22Rv1 (cell line): ENCODE measurements around the gene PTPRD.

Experiments
- H3K27ac ChIP-seq: fragments of 450-650 bp; 2 replicates; pipeline ENCODE4 v1.5.1; 2017
- CTCF ChIP-seq: fragments of 450-650 bp; IDR thresholded peaks from 2 replicates; pipeline ENCODE4 v1.5.1; 2017; ENCODE audit warnings: mild to moderate bottlenecking
- ZFX ChIP-seq: fragments of 450-650 bp; IDR thresholded peaks from 2 replicates; pipeline ENCODE4 v1.6.1; 2017; ENCODE audit warnings: antibody characterized with exemption, borderline replicate concordance

Gene PTPRD

DNA sequence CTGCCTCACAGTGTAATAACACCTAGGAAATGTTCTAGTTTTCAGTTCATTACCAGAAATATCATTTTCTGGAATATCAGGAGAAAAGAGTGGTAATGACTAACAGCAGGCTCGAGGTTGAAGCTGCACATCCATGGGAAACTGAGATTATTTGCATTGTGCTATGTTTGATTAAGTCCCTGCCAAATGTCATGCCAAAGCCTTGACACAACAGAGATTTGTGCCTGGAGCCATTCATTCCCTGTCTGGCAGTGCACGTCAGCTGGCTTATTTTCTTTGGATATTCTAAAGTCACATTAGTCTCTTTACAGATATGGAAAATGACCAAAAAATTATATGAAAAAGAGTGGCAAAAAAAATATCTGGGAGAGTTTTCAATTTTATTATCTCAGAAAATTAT, 848.0 kb downstream of the PTPRD start:
- TF ChIP-seq CTCF = no peak
- H3K27ac ChIP-seq = no peak overlapping the region

- H3K27ac ChIP-seq = no peak overlapping the region
- TF ChIP-seq CTCF = no peak
- no peak for TF ChIP-seq ZFX
These were observed 858.6 kb downstream of the PTPRD start for GRCh38 chr9:9754186-9754585.

GRCh38 chr9:9753266-9753665, 859.5 kb downstream of the PTPRD start:
- TF ChIP-seq CTCF (no peak), ZFX (no peak)

DNA sequence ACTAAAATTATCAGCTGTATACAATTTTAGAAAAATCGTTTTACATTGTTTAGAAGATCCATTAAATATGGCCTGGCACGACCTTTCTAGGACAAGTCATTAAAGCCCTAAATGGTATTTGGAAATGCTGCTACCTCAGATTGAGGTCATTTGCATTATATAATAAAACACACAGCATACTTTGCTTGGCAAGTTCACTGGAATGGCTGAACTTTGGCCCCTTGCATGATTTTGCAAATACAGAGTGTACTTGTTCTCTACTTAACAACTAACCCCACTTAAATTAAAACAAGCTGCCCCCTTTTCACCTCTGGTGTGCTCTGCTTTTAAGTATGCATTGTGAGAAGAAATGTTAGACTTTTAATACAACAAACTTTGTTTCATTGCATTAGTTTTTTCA, 860.1 kb downstream of the PTPRD start:
- no peak for TF ChIP-seq CTCF
- no peak for TF ChIP-seq ZFX
- H3K27ac ChIP-seq = 0 out of 2 replicates have a peak overlapping the region, but pooled peaks have one; percentile 20

More at GRCh38 chr9:9753266-9753665, 859.5 kb downstream of the PTPRD start:
- H3K27ac ChIP-seq = 0 out of 2 replicates have a peak overlapping the region, but pooled peaks have one; percentile 20

- no peak overlapping the region for H3K27ac ChIP-seq
- TF ChIP-seq ZFX = no peak
- no peak for TF ChIP-seq CTCF
These were observed 860.8 kb downstream of the PTPRD start for GRCh38 chr9:9751996-9752395.

GRCh38 chr9:9750719-9751118, 862.1 kb downstream of the PTPRD start:
- no peak overlapping the region for H3K27ac ChIP-seq
- no peak for TF ChIP-seq ZFX
- no peak for TF ChIP-seq CTCF

- no peak overlapping the region for H3K27ac ChIP-seq
- no peak for TF ChIP-seq ZFX
- TF ChIP-seq CTCF = no peak
These were observed 863.2 kb downstream of the PTPRD start for GRCh38 chr9:9749591-9749990.
